ENCODE measurements around the gene RNASE7.

DNA sequence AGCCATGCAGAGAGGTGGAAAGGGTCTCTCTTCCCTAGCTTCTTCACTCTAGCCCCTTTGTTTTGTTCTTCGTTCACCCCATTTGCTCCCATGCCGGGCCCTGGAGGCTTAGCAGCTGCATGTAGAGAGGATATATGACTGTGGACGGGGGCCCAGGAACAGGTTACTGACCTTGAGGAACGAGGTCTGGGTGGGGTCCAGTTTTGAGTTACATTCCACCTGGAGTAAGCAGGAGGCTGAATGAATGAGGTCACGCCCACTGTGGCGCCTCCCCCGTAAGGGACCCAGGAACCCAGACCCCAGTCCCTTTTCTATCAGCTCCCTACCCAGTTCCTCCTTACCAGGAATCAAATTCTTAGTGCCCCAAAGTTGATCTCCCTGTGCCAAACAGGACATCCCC, 23.9 kb upstream of the RNASE7 start:
- TF ChIP-seq, protein P1, sequence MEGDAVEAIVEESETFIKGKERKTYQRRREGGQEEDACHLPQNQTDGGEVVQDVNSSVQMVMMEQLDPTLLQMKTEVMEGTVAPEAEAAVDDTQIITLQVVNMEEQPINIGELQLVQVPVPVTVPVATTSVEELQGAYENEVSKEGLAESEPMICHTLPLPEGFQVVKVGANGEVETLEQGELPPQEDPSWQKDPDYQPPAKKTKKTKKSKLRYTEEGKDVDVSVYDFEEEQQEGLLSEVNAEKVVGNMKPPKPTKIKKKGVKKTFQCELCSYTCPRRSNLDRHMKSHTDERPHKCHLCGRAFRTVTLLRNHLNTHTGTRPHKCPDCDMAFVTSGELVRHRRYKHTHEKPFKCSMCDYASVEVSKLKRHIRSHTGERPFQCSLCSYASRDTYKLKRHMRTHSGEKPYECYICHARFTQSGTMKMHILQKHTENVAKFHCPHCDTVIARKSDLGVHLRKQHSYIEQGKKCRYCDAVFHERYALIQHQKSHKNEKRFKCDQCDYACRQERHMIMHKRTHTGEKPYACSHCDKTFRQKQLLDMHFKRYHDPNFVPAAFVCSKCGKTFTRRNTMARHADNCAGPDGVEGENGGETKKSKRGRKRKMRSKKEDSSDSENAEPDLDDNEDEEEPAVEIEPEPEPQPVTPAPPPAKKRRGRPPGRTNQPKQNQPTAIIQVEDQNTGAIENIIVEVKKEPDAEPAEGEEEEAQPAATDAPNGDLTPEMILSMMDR (IDR thresholded peaks at IDR 0.05) = no peak
- no peak for TF ChIP-seq POLR2A (IDR thresholded peaks at IDR 0.05)

Measured in uterus (tissue), 2 donors.